CMK (cell line): Measurements from ENCODE around the gene TRAFD1.
"Not testable (repeated sequence)": the region's sequence is repeated elsewhere in the genome, so short reads cannot be mapped to it uniquely, and the experiment has no call there.

Experiments
- DNase-seq: peaks from one replicate; pipeline ENCODE4 v3.0.0-alpha.2; 2010; ENCODE audit warnings: low read depth

Gene TRAFD1, protein sequence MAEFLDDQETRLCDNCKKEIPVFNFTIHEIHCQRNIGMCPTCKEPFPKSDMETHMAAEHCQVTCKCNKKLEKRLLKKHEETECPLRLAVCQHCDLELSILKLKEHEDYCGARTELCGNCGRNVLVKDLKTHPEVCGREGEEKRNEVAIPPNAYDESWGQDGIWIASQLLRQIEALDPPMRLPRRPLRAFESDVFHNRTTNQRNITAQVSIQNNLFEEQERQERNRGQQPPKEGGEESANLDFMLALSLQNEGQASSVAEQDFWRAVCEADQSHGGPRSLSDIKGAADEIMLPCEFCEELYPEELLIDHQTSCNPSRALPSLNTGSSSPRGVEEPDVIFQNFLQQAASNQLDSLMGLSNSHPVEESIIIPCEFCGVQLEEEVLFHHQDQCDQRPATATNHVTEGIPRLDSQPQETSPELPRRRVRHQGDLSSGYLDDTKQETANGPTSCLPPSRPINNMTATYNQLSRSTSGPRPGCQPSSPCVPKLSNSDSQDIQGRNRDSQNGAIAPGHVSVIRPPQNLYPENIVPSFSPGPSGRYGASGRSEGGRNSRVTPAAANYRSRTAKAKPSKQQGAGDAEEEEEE

DNA sequence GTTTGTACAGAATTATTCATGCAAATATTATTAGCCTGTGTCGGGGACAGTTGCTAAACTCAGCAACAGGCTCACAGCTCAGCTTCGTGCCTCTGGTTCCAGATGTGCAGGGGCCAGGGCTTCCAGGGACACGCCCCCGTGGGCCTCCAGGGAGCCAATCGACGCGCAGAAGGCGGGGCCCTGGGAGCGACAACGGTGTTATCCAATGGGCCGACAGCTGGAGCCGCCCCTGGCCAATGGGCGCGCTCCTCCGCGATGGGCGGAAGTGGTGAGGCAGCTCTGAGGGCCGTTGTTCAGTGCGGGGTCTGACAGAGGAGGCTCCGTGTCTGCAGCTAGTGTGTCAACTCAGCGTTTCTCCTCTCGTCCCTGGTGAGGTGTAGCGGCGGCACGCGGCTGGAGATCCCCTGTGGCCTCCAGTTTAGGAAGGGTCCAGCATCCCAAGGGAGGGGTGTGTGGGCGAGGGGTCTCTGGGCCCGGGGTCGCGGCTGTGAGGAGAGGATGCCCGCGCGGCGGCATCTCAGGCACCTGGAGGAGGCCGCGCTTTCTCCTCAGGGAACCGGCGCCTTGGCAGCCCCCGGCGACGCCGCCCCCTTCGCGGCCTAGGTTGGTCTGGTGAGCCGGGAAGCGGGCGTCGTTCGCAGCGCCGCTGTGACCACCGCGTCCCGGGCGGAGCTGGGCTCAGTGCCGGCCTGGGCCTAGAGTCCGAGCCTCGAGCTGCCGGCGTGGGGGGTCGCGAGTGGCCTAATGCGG, at the start of gene TRAFD1:
TSS of gene TRAFD1 (plus strand) at position 311 of the 750 bp plus-strand sequence. CDS start 4,963 bp downstream, outside the sequence.
- DNase-seq = peak; percentile 93

DNA sequence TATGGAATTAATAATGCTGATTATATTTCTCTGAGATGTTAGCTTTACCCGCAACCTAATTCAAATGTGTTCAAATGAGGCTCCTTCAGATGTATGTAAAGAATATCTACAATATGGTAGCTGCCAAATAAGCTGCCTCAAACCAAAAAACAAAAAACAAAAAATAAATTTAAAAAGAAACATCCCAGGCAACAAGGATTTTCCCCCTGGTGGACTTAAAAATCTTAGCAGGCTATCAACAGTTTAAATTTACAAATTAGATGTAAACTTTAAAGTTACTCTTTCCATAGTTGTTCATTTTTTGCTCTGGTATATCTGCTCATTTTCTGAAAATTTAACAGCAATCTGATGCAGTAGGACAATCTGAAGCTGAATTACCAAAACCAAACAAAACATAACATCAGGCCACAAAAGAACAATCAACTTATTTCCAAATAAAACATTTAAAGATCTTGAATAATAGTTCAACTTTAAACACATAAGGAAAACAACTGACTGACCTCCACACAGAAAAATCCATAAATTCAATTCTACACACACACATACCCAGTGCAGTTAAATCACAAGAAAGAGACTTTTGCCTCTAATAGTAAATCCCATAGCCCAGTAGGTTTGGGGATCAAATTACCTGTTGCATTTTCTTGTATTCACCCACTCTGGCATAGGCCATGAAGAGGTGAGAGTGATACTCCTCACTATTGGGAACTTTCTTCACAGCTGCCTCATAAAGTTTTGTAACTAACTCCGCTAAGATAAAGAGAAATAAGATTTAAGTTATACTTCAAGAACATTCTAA, 38.1 kb upstream of the TRAFD1 start:
- no peak for DNase-seq

DNA sequence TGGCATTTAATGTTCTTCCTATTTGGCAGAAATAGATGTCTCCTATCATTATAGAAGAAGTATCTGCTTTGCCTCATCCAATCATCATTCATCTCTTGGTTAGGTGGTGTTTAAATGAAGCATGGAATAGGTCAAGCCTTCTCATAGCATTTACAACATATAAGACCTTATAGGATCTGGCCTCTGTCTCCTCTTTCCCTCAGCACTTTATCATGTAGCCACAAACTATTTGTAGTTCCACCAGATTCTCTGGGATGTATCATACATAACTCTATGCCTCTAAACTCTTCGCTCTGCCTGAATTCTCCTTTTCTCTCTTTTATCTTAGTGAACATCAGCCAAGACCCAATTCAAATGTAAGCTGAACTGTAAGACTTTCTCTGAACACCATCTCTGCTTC, 37.5 kb upstream of the TRAFD1 start:
- DNase-seq = no peak

DNA sequence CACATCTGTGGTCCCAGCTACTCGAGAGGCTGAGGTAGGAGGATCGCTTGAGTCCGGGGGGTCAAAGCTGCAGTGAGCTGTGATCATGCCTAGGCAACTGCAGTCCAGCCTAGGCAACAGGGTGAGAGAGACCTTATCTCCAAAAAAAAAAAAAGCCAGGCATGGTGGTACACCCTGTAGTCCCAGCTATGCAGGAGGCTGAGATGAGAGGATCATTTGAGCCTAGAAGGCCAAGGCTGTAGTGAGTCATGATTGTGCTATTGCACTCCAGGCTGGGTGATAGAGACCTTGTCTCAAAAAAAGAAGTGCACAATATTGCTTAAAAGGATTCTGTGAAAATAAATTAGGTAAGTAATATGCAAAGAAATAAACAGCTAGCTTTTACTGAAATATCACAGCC, 33.8 kb upstream of the TRAFD1 start:
- no peak for DNase-seq

DNA sequence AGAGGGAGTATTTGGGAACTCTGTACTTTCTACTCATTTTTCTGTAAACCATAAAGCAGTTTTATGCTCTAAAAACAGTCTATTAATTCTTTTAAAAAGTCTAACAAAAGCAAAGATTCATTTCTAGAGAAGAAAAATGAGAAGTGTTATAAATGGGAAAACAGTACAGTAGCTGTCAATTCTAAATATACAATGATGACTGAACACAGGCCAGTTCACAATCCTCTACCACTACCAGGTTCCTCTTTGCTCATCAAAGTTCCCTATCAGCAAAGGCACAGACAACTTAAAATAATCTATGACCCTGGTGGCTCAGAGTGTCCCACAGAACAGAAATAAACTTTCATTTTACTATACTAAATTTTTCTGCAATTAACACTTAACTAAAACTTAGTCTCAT, 29.3 kb upstream of the TRAFD1 start:
- DNase-seq = no peak

DNA sequence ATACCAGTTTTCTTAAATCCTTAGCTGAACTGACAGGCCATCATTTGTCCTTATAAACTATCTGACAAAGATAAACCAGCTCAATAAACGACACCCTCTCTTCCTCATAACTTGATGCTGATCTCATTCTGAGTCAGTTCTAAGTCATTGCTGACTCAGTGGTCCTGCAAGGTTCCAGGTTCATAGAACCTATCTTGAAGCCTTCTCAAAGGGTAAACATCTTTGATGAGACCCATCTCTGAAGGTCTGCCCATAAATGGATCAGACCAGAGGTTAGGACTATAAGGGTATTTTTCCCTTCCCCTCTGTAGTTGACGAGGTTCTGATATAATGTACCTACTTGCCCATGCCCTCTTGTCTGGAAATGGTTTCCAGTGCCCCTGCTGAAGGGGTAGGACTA, 28.7 kb upstream of the TRAFD1 start:
- no peak for DNase-seq

DNA sequence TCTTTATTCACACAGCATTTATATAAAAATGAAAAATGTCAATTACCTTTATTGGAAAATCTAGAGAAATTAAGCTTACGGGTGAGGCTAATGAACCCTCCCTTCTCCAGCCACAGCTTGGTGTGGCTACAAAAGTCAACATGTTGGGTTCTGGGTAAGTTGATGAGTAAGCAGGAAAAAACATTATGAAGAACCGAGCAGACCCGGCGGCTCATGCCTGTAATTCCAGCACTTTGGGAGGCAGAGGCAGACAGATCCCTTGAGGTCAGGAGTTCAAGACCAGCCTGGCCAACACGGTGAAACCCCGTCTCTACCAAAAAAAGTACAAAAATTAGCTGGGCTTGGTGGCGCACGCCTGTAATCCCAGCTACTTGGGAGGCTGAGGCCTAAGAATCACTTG, 27.7 kb upstream of the TRAFD1 start:
- DNase-seq = no peak

DNA sequence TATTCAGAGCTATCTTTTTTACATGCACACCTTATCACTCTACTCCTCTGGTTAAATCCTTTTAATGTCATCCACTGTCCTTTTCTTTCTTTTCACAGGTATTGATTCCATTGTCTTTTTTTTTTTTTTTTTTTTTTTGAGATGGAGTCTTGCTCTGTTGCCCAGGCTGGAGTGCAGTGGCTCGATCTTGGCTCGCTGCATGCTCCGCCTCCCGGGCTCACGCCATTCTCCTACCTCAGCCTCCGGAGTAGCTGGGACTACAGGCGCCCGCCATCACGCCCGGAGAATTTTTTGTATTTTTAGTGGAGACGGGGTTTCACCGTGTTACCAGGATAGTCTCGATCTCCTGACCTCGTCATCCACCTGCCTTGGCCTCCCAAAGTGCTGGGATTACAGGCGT, 24.9 kb upstream of the TRAFD1 start:
- DNase-seq = not testable (repeated sequence)

DNA sequence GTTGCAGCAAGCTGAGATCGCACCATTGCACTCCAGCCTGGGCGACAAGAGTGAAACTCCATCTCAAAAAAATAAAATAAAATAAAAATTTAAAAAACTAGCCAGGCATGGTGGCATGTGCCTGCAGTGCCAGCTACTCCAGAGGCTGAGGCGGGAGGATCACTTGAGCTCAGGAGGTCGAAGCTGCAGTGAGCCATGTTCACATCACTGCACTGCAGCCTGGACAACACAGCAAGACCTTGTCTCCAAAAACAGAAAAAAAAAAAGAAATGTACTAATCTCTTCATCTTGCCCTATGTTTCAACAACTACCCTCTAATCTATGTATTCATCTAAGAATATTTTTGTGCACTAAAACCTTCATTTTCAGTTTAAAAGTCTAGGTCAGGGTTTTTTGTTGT, 23.2 kb upstream of the TRAFD1 start:
- no peak for DNase-seq

DNA sequence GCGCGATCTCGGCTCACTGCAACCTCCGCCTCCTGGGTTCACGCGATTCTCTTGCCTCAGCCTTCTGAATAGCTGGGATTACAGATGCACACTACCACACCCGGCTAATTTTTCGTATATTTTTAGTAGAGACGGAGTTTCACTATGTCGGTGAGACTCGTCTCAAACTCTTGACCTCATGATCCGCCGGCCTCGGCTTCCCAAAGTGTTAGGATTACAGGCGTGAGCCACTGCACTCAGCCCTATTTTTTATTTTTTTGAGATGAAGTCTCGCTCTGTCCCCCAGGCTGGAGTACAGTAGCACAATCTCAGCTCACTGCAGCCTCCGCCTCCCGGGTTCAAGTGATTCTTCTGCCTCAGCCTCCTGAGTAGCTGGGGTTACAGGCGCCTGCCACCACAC, 22.6 kb upstream of the TRAFD1 start:
- not testable (repeated sequence) for DNase-seq

DNA sequence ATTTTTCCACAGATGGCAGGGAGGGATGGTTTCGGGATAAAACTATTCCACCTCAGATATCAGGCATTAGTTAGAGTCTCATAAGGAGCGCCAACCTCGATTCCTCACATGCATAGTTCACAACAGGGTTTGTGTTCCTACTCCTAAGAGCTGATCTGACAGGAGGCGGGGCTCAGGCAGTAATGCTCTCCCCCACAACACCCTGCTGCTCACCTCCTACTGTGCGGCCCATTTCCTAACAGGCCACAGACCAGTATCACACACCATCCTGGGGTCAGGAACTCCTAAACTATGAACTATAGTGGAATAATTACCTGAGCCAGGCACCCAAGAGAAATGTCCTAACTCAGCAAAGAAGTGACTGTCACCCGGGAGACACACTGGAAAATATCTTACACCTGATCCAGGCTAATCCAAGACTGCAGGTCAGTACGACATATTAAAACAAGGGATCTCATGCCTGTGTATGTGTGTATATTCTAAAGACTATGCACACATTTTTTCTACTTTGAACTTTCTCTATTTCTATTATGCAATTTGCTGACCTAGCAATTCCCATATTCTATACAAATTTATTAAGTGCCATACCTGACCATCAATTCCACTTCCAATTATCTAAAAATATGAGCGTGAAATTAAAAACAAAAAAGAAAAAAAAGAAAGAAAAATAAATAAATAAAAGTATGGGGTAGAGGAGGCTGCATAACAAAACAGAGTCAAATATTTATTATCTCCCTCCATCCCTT, 21.4 kb upstream of the TRAFD1 start:
- no peak for DNase-seq

DNA sequence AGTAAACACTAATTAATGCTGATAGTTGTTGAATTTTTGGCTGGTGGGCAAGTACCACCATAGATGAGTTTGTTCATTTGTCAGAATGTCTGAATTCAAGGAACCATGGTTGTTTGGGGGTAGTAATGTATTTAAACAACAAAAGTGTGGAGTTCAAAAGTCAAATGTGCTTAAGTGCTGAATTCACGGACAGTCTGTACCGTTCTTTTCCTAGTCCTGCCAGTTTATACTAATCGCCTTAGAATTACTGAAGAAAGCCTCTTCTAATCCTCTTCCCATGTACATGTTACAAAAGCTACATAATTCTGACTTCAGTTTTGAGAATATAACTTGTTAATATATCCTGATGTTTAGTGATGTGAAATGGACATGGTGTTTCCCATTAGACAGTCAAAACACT, 19.5 kb upstream of the TRAFD1 start:
- DNase-seq = no peak

DNA sequence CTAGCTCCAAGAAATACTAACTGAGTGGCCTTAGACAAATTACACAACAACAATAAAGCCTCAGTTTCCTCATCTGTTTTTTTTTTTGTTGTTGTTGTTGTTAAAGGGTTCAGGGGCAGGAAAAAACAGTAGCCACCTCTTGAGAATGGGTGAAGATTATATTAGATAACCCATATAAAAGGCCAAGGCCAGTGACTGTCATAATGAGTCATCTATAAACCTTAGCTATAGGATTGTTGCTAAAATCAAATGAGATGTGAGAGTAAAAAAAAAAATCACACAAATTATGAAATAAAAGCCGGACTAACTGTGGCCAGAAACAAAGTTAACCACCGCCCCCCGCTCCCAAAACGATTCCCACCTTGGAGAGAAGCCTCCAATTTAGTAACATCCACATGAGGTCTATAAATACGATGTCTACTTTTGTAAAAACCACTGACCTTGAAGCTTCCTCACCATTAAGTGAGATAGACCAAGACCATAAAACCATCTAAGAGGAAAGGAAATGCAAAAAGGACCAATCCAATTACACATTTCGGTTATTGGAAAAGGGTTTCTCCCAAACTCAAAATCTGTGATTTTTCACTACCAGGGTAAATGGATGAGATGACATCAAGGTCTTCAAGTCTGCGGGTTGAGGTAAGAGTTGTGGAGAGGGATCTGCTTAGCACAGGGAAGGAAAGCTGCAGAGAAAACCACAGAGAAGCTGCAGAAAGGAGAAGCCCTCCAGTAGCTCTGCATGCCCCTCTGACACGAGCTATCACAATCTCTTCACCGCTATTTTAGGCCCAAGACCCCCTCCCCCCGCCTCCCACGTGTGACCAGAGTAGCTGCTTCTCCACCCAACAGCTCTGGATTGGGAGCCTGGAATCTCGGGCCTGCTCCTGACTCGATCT, 17.8 kb upstream of the TRAFD1 start:
- DNase-seq = no peak

DNA sequence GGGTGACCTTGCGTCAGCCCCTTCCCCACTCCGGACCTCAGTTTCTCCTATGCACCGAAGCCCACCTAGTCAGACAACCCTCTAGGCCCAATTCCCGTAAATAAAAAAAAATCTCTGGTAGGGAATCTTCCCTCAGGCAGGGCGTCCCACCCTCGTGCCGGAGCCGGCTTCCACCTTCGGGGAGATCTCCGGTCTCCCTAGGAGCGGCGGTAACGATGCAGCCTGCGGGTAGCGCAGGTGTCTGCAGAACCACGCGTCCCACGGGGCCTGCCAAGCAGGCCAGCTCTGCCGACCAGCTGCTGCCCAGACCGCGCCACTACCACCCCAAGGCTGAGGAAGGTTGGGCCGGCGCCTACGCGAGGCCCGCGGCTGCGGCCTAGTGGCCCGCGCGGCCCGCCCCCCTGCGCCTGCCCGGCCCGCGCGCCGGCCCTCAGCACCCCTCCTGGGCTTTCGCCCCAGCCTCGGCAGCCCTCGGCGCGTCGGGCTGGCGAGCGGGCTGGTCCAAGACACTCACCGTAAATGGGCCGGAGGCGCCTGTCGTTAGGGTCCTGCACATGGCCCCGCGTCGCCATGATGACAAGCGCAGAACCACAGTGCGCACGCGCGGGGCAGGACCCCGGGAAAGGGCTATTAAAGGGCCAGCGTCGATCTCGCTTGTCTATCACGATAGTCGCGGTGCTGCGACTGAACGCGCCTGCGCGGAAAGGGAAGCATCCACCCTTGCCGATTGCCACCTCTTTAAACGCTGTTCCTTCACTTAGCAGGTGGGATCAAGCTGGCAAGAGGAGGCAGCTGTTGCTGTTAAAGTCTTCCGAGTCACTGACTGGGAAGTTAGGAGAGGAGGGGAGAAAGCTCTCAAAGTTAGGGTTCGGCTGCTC, 16.9 kb upstream of the TRAFD1 start, which contains the start of gene NAA25:
TSS of gene NAA25 (minus strand) at position 582 of the 878 bp plus-strand sequence. CDS start at position 572, 10 bp downstream.
- peak; percentile 79 for DNase-seq

DNA sequence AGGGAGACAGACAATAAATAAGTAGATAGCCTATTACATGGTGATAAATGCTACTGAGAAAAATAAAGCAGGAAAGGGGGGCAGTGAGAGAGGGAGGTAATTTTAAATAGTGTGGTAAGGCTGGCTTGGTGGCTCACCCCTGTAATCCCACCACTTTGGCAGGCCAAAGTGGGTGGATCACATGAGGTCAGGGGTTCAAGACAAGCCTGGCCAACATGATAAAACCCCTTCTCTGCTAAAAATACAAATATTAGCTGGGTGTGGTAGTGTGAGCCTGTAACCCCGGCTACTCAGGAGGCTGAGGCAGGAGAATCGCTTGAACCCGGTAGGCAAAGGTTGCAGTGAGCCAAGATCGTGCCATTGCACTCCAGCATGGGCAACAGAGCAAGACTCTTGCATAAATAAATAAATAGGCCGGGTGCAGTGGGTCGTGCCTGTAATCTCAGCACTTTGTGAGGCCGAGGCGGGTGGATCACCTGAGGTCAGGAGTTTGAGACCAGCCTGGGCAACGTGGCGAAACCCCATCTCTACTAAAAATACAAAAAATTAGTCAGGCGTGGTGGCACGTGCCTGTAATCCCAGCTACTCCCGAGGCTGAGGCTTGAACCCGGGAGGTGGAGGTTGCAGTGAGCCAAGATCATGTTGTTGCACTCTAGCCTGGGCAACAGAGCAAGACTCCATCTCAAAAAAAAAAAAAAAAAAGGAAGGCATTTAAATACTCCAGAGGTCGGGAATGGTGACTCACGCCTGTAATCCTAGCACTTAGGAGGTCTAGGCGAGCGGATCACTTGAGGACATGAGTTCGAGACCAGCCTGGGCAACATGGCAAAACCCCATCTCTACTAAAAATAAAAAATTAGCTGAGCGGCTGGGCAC, 14.3 kb upstream of the TRAFD1 start:
- not testable (repeated sequence) for DNase-seq

DNA sequence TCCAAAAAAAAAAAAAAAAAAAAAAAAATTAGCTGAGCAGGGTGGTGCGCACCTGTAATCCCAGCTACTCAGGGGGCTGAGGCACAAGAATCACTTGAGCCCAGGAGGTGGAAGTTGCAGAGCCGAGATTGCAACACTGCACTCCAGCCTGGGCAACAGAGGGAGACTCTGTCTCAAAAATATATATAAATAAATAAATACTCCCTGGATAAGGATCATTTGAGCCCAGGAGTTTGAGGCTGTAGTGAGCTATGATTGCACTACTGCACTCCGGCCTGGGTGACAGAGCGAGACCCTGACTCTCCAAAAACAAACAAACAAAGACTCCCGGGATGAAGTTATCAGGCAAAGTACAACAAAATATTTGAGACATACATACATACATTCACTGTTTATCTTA, 13.4 kb upstream of the TRAFD1 start:
- no peak for DNase-seq

DNA sequence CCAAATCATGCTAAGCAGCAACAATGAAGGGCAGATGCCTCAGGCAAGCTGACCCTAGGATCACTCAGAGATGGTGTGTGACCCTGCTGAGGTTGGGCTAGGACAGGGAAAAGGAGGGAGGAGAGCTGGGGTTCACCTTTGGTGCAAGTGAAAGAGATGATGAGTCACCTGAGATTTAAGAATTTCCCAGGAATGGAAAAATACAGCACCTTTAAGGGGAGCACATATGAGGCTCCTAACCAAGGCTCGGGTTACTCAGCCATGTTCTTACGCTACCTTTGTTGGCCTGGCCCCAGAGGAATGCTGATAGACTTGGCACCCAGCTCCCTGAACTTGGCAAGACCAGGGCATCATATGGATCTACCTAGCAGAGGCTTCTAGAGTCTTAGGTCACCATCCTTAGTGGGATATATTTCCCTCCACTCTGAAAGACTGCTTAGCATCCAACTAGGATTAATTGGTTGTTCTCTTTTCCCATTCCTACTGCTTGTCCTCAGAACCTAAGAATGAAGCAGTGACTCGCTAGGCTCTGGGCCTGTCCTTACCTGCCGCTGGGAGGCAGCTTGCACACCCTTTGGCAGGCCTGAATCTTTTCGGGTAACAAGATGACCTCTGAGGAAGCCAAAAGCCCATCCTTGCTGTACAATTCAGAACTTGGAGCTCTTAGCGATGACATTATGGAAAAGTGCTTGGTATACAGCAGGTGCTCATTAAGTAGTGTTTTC, 12.8 kb upstream of the TRAFD1 start:
- DNase-seq = no peak
